T-cell (primary cell): ENCODE results near the gene COL13A1. TPM values are rescaled to one million over a fixed set of nuclear protein-coding genes. Genes with fewer than 3 reads are reported as not detected.

Experiments used
- ATAC-seq, 4 experiments: fragments of 200-7000 bp in 3 of 4; fragments of 150-1000 bp in 1 of 4; cut with Tn5 transposase; replicated peaks in 1 of 4; 1 replicate in 3 of 4; 2 replicates in 1 of 4; pipeline ENCODE4 v1.10.0; 2021; ENCODE audit warnings: moderate library complexity in 3 of 4, mild to moderate bottlenecking in 2 of 4, moderate number of reproducible peaks in 1 of 4
- CTCF ChIA-PET, 2 donors: fragments of 300-600 bp; sonication (Branson Sonifier 250); formaldehyde crosslinking; loops; one replicate each; lab custom pipeline; 2022; ENCODE audit warnings: antibody characterized with exemption in 2 of 2; lab: Charles Lee
- POLR2A ChIA-PET, 2 donors: fragments of 300-600 bp; sonication (Branson Sonifier 250); formaldehyde crosslinking; loops; one replicate each; lab custom pipeline; 2022; ENCODE audit warnings: antibody characterized with exemption in 2 of 2; lab: Charles Lee
- DNase-seq, 35 experiments: peaks; one replicate each; pipeline versions ENCODE4 v3.0.0 to v3.0.0-alpha.2; 2013 to 2023
- H3K27ac ChIP-seq: one replicate; pipeline ENCODE4 v1.5.1; 2013; ENCODE audit warnings: low read length
- H3K27me3 ChIP-seq, 2 experiments: replicated peaks in 1 of 2; 1 replicate in 1 of 2; 2 replicates in 1 of 2; pipeline versions ENCODE4 v1.6.1 to v1.7.0; 2013; ENCODE audit warnings: low read length in 1 of 2, mixed read lengths in 1 of 2; ENCODE audit not compliant: control insufficient read depth in 2 of 2, insufficient read depth in 2 of 2; ENCODE audit errors: extremely low read depth in 1 of 2
- H3K36me3 ChIP-seq, 2 donors: 1 replicate in 1 of 2; 2 replicates in 1 of 2; pipeline versions ENCODE4 v1.6.1 to v1.7.0; 2013; ENCODE audit warnings: low read length in 1 of 2; ENCODE audit not compliant: control insufficient read depth in 2 of 2, insufficient read depth in 1 of 2; ENCODE audit errors: extremely low read depth in 1 of 2
- H3K4me1 ChIP-seq, 2 experiments: 1 replicate in 1 of 2; 2 replicates in 1 of 2; pipeline versions ENCODE4 v1.6.1 to v1.7.0; 2013; ENCODE audit warnings: low read length in 2 of 2, mixed read lengths in 1 of 2; ENCODE audit not compliant: insufficient read depth in 2 of 2, control insufficient read depth in 1 of 2; ENCODE audit errors: extremely low read depth in 1 of 2
- H3K4me3 ChIP-seq, 2 donors: 1 replicate in 1 of 2; 2 replicates in 1 of 2; pipeline versions ENCODE4 v1.5.1 to v1.7.0; 2013; ENCODE audit warnings: mild to moderate bottlenecking in 2 of 2, low read length in 1 of 2, moderate library complexity in 1 of 2; ENCODE audit not compliant: control insufficient read depth in 1 of 2; ENCODE audit errors: extremely low read depth in 1 of 2
- H3K9me3 ChIP-seq: 2 replicates; pipeline ENCODE4 v1.7.0; 2013
- H3K27ac Mint-ChIP-seq, 2 donors: one replicate each; pipeline ENCODE4 v1.8.0; 2020 to 2021; ENCODE audit warnings: mild to moderate bottlenecking in 2 of 2, mixed read lengths in 2 of 2
- H3K27me3 Mint-ChIP-seq, 2 donors: one replicate each; pipeline ENCODE4 v1.8.0; 2021 to 2022; ENCODE audit warnings: mixed read lengths in 2 of 2
- H3K36me3 Mint-ChIP-seq: one replicate; pipeline ENCODE4 v1.8.0; 2021; ENCODE audit warnings: mixed read lengths
- H3K4me1 Mint-ChIP-seq, 3 donors: one replicate each; pipeline ENCODE4 v1.8.0; 2020 to 2022; ENCODE audit warnings: mixed read lengths in 3 of 3, mild to moderate bottlenecking in 1 of 3
- H3K4me3 Mint-ChIP-seq, 3 donors: one replicate each; pipeline ENCODE4 v1.8.0; 2020 to 2022; ENCODE audit warnings: mild to moderate bottlenecking in 3 of 3, mixed read lengths in 3 of 3, moderate library complexity in 3 of 3
- H3K9me3 Mint-ChIP-seq, 3 donors: one replicate each; pipeline ENCODE4 v1.8.0; 2020 to 2022; ENCODE audit warnings: mixed read lengths in 3 of 3
- WGBS: methylation state at CpG from one replicate; pipeline ENCODE4 v1.1.5; 2013; ENCODE audit warnings: missing lambda C conversion rate; ENCODE audit not compliant: insufficient coverage; 5-methylcytosine and 5-hydroxymethylcytosine counted together
- total RNA-seq, 35 experiments: library from RNA in 6 of 35; stranded (reverse) in 6 of 35; fragments of 120-200 nt in 1 of 35; gene quantifications; one replicate each; pipeline versions ENCODE4 v1.2.1 to v1.2.4 and lab custom pipeline; 2013 to 2026

Gene COL13A1
- total RNA-seq, 5 donors from 2014 or later (not counting 1 experiment from before 2014, with no cell fraction given) = 0.09 TPM; not detected in 4

DNA sequence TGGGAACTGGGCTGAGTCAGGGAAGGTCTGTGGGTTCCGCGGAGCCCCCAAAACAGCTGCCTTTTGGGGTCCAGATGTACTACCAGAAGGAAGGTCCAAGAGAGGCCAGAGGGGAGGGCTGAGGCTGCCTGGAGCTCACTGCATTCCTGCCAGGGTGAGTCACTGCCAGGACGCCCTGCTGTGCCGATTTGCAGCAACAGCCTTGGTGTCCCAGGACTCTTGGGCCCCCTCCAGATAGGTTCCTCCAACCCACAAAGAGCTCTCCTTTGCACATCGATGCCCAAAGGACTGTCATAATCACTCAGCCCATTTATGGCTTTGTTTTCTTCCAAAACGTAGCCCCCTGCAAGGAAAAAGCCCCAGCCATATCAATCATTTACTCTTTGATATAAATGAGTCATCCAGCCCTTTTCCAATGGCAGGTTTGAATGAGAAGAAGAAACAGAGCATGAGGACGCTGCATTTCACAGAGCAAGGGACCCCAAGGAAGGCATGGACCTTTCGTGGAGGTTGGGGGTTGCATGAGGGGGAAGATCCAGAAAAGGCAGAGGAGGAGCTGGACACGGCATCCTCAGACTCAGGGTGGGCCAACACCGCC, 32.2 kb upstream of the COL13A1 start:
- Mint-ChIP-seq H3K36me3 (no peaks in the 10 kb centered on the region), H3K4me1 (no peaks in the 10 kb centered on the region), H3K9me3 (peaks cover 0 to 3% (median 0%) of the 10 kb centered on the region in 3 donors), H3K27me3 (peaks cover 11 to 12% of the 10 kb centered on the region in 2 donors), H3K27ac (no peak overlapping the region), H3K4me3 (no peak overlapping the region)
- Histone ChIP-seq H3K4me1 (no peaks in the 10 kb centered on the region), H3K27me3 (peaks cover 0 to 39% of the 10 kb centered on the region in 2 experiments), H3K27ac (no peak overlapping the region), H3K9me3 (no peaks in the 10 kb centered on the region), H3K36me3 (no peaks in the 10 kb centered on the region), H3K4me3 (no peak overlapping the region)
- DNase-seq (no peak), ATAC-seq (no peak)
- POLR2A ChIA-PET = no interaction called here
- WGBS = 54% methylated on average over 7 of the region's 10 CpGs
- CTCF ChIA-PET = no interaction called here

DNA sequence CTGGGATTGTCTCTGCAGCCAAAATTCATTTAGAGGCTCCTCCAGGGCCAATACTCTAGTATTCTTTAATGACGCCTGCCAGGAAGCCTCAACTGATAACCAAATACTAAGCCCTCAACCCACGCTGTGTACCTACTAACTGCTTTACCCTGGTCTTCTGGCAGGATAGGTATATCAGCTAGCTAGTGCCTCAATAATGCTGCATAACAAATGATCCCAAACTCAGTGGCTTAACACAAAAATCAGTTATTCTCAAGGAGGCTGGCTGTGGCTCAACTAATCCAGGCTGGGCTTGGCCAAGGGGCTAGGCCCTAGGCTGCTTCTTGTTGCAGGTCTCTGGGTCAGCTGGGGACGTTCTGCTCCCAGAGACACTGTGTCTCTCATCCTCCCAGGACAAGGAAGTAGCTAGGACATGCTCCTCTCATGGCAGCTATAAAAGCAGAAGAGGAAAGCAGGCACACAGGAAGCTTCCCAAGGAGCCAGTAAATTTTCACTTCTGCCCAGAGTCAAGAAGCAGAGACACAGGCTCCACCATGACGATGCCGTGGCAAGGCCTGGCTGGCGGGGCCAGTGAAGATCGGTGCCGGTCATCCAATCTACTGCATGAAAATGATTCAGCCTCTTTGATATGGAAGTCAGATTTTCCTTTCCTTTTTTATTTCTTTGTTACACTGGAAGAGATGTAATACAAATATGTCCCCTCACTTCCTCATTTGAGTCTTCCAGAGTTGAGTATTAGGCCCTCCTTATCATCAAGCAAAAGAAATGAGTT, 28.6 kb upstream of the COL13A1 start:
- DNase-seq (no peak), ATAC-seq (no peak)
- no peaks in the 10 kb centered on the region for H3K4me1 ChIP-seq
- H3K27ac ChIP-seq = no peak overlapping the region
- Mint-ChIP-seq H3K4me3 (no peak overlapping the region), H3K27me3 (peaks cover 13 to 16% of the 10 kb centered on the region in 2 donors), H3K36me3 (no peaks in the 10 kb centered on the region), H3K4me1 (no peaks in the 10 kb centered on the region), H3K9me3 (peaks cover 0 to 3% (median 0%) of the 10 kb centered on the region in 3 donors), H3K27ac (no peak overlapping the region)
- POLR2A ChIA-PET = no interaction called here
- H3K36me3 ChIP-seq = no peaks in the 10 kb centered on the region
- WGBS = 87% methylated on average over 3 of the region's 8 CpGs
- no peak overlapping the region for H3K4me3 ChIP-seq
- no peaks in the 10 kb centered on the region for H3K9me3 ChIP-seq
- CTCF ChIA-PET = interaction anchor here in 1 of 2 donors (1.2 kb wide), 1 partner anchor 9 kb away, joined by 3 read pairs; no protein-coding TSS in a partner anchor
- H3K27me3 ChIP-seq = peaks cover 0 to 34% of the 10 kb centered on the region in 2 experiments

DNA sequence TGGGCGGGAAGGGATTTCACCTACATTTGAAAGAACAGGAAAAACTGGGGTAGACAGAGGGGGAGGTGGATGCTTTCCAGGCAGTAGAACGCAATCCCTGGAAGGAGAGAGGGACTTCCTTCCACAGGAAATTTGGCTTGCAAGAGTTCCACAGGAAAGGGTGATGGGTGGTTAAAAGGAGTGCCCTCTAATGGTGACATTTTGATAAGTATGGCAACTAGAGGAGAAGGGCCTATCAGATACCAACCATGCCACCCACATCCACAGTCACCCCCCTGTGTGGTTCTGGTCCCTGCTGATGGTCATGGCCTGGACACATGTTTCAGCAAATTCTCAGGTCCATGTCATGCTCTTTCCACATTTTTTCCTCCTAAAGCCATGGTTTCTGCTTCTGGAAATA, 27.1 kb upstream of the COL13A1 start:
- no peaks in the 10 kb centered on the region for H3K36me3 ChIP-seq
- no peak overlapping the region for H3K27ac Mint-ChIP-seq
- no peaks in the 10 kb centered on the region for H3K4me1 ChIP-seq
- H3K4me3 Mint-ChIP-seq = no peak overlapping the region
- peaks cover 5 to 7% of the 10 kb centered on the region in 2 donors for H3K27me3 Mint-ChIP-seq
- no peak overlapping the region for H3K4me3 ChIP-seq
- H3K36me3 Mint-ChIP-seq = no peaks in the 10 kb centered on the region
- DNase-seq = no peak
- no peaks in the 10 kb centered on the region for H3K4me1 Mint-ChIP-seq
- H3K27ac ChIP-seq = no peak overlapping the region
- ChIA-PET POLR2A (no interaction called here), CTCF (no interaction called here)
- H3K27me3 ChIP-seq = peaks cover 0 to 25% of the 10 kb centered on the region in 2 experiments
- H3K9me3 Mint-ChIP-seq = peaks cover 0 to 3% (median 0%) of the 10 kb centered on the region in 3 donors
- WGBS = no CpG with 5 or more reads among the region's 2 CpGs
- no peak for ATAC-seq
- no peaks in the 10 kb centered on the region for H3K9me3 ChIP-seq

DNA sequence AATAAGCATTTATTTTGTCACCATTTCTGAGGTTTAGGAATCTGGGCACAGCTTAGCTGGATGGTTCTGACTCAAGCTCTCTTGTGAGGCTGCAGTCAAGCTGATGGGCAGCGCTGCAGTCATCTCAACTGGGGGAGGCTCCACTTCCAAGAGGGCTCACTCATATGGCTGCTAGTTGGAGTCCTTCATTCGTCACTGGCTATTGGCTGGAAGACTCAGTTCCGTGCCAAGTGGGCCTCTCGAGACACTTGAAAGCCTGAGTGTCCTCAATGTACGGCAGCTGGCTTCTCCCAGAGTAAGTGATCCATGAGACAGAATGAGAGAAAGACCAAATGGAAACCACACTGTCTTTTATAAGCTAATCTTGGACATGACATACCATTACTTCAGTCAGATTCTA, 21.6 kb upstream of the COL13A1 start:
- CTCF ChIA-PET = no interaction called here
- no peaks in the 10 kb centered on the region for H3K36me3 Mint-ChIP-seq

DNA sequence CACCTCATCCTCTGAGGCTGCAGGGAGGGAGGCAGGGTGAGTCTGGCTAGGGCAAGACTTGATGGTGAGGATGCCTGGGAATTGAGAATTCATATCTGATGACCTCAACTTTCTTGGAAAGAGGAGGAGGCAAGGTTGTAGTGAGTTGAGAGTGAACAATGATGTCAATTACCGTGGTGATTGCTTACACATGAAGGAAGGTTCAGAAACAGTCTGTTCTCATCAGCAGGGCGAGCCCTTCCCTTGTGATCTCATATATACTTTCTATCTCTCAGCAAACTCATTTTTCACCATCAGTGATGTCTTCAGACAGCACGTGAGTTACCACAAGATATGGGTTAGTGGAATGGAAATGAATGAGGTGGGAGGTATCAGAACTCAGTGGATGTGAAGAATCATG, 20.1 kb upstream of the COL13A1 start:
- Histone ChIP-seq H3K36me3 (no peaks in the 10 kb centered on the region), H3K4me1 (no peaks in the 10 kb centered on the region), H3K4me3 (no peak overlapping the region), H3K27ac (no peak overlapping the region), H3K9me3 (no peaks in the 10 kb centered on the region), H3K27me3 (peaks cover 0 to 7% of the 10 kb centered on the region in 2 experiments)
- ATAC-seq (no peak), DNase-seq (no peak)
- no peaks in the 10 kb centered on the region for H3K4me1 Mint-ChIP-seq
- CTCF ChIA-PET = no interaction called here
- H3K9me3 Mint-ChIP-seq = no peaks in the 10 kb centered on the region
- POLR2A ChIA-PET = no interaction called here
- H3K27ac Mint-ChIP-seq = no peak overlapping the region
- H3K36me3 Mint-ChIP-seq = no peaks in the 10 kb centered on the region
- no peak overlapping the region for H3K4me3 Mint-ChIP-seq
- H3K27me3 Mint-ChIP-seq = peaks cover 10 to 13% of the 10 kb centered on the region in 2 donors
- no CpG with 5 or more reads among the region's 3 CpGs for WGBS

More for the DNA sequence above, 21.6 kb upstream of the COL13A1 start:
- ATAC-seq (no peak), DNase-seq (no peak)
- Mint-ChIP-seq H3K27me3 (peaks cover 5 to 8% of the 10 kb centered on the region in 2 donors), H3K9me3 (no peaks in the 10 kb centered on the region), H3K4me3 (no peak overlapping the region), H3K4me1 (no peaks in the 10 kb centered on the region), H3K27ac (no peak overlapping the region)
- Histone ChIP-seq H3K36me3 (no peaks in the 10 kb centered on the region), H3K27me3 (peaks cover 0 to 2% of the 10 kb centered on the region in 2 experiments), H3K4me1 (no peaks in the 10 kb centered on the region), H3K4me3 (no peak overlapping the region), H3K9me3 (no peaks in the 10 kb centered on the region), H3K27ac (no peak overlapping the region)
- 68% methylated on average over 2 of the region's 5 CpGs for WGBS
- POLR2A ChIA-PET = no interaction called here

DNA sequence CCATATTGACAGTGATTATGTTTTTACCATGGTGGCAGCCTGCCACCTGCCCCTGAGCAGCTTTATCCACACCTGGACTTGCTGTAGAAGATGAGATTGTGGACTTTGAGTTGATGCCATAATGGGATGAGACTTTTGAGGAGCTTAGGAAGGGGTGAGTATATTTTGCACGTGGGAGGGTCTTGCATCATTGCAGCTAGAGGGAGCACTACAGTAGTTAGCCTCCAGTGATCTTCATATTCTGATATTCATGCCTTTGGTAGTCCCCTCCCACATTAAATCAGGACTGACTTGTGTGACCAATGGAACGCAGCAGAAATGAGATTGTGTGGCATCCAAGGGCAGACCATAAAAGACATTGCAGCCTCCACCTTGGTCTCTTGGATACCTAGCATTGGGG, 18.2 kb upstream of the COL13A1 start:
- Mint-ChIP-seq H3K4me1 (no peaks in the 10 kb centered on the region), H3K4me3 (no peak overlapping the region), H3K36me3 (no peaks in the 10 kb centered on the region), H3K9me3 (no peaks in the 10 kb centered on the region), H3K27me3 (peaks cover 5 to 10% of the 10 kb centered on the region in 2 donors), H3K27ac (no peak overlapping the region)
- CTCF ChIA-PET = interaction anchor here in 1 of 2 donors (0.6 kb wide), 1 partner anchor 26 kb away, joined by 4 read pairs; no protein-coding TSS in a partner anchor
- Histone ChIP-seq H3K36me3 (no peaks in the 10 kb centered on the region), H3K27me3 (peaks cover 0 to 16% of the 10 kb centered on the region in 2 experiments), H3K4me3 (no peak overlapping the region), H3K27ac (no peak overlapping the region), H3K9me3 (no peaks in the 10 kb centered on the region), H3K4me1 (no peaks in the 10 kb centered on the region)
- DNase-seq (no peak), ATAC-seq (no peak)
- POLR2A ChIA-PET = no interaction called here
- no CpG with 5 or more reads among the region's 2 CpGs for WGBS
